ENCODE measurements around the gene MGAT3. TPM values are rescaled to one million over a fixed set of nuclear protein-coding genes. Genes with fewer than 3 reads are reported as not detected.
A peak's percentile ranks its signal among the peaks of the same experiment; 100 is the strongest.

The MGAT3 gene, protein sequence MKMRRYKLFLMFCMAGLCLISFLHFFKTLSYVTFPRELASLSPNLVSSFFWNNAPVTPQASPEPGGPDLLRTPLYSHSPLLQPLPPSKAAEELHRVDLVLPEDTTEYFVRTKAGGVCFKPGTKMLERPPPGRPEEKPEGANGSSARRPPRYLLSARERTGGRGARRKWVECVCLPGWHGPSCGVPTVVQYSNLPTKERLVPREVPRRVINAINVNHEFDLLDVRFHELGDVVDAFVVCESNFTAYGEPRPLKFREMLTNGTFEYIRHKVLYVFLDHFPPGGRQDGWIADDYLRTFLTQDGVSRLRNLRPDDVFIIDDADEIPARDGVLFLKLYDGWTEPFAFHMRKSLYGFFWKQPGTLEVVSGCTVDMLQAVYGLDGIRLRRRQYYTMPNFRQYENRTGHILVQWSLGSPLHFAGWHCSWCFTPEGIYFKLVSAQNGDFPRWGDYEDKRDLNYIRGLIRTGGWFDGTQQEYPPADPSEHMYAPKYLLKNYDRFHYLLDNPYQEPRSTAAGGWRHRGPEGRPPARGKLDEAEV
- total RNA-seq (10 to 100 TPM in 1 of 5 donors, 1 to 10 TPM in 3, under 1 TPM in 1; 0.89 to 12.0 (median 1.8) TPM), polyA plus RNA-seq (1 to 10 TPM; 1.1 to 2.9 (median 1.4) TPM)
- long read RNA-seq, donor 1: 0 reads
- long read RNA-seq, donor 2: 0 reads
- long read RNA-seq, donor 3, full-length matches to known transcripts: 1 of 1 reads
- long read RNA-seq, donor 3, partial matches to known transcripts: 0 of 1 reads
- long read RNA-seq, donor 3, other reads (novel, unspliced or antisense): 0 of 1 reads
- long read RNA-seq, donor 4: 0 reads
- long read RNA-seq, donor 5, full-length matches to known transcripts: 3 of 3 reads
- long read RNA-seq, donor 5, partial matches to known transcripts: 0 of 3 reads
- long read RNA-seq, donor 5, other reads (novel, unspliced or antisense): 0 of 3 reads
- long read RNA-seq, donor 6, full-length matches to known transcripts: 1 of 1 reads
- long read RNA-seq, donor 6, partial matches to known transcripts: 0 of 1 reads
- long read RNA-seq, donor 6, other reads (novel, unspliced or antisense): 0 of 1 reads
- long read RNA-seq, donor 7, full-length matches to known transcripts: 1 of 1 reads
- long read RNA-seq, donor 7, partial matches to known transcripts: 0 of 1 reads
- long read RNA-seq, donor 7, other reads (novel, unspliced or antisense): 0 of 1 reads
- long read RNA-seq, donor 8, full-length matches to known transcripts: 1 of 1 reads
- long read RNA-seq, donor 8, partial matches to known transcripts: 0 of 1 reads
- long read RNA-seq, donor 8, other reads (novel, unspliced or antisense): 0 of 1 reads
- long read RNA-seq, donor 9, full-length matches to known transcripts: 1 of 1 reads
- long read RNA-seq, donor 9, partial matches to known transcripts: 0 of 1 reads
- long read RNA-seq, donor 9, other reads (novel, unspliced or antisense): 0 of 1 reads
- long read RNA-seq, donor 10, full-length matches to known transcripts: 1 of 1 reads
- long read RNA-seq, donor 10, partial matches to known transcripts: 0 of 1 reads
- long read RNA-seq, donor 10, other reads (novel, unspliced or antisense): 0 of 1 reads

GRCh38 chr22:39456522-39457197 lies at the start of gene MGAT3:
TSS of gene MGAT3 (plus strand) at chr22:39457012. CDS start at chr22:39487348, 30,336 bp downstream.
- Histone ChIP-seq H3K27me3 (peaks cover 4 to 47% (median 28%) of the 10 kb centered on the region in 3 donors), H3K4me1 (peaks cover 11 to 38% (median 36%) of the 10 kb centered on the region in 4 donors), H3K9me3 (no peaks in the 10 kb centered on the region), H3K27ac (peak within 1 kb of the TSS in 4 of 5 donors; percentile 26 to 74 (median 52)), H3K4me3 (peak within 1 kb of the TSS; percentile 50 to 57 (median 56)), H3K36me3 (no peaks in the 10 kb centered on the region)
- peak in 1 of 2 donors; percentile 66 for DNase-seq
- TF ChIP-seq EP300 (IDR thresholded peaks at IDR 0.05) (no peak), POLR2A (IDR thresholded peaks at IDR 0.05) (no peak), POLR2AphosphoS5 (IDR thresholded peaks at IDR 0.05) (no peak)
- TF ChIP-seq, protein P1, sequence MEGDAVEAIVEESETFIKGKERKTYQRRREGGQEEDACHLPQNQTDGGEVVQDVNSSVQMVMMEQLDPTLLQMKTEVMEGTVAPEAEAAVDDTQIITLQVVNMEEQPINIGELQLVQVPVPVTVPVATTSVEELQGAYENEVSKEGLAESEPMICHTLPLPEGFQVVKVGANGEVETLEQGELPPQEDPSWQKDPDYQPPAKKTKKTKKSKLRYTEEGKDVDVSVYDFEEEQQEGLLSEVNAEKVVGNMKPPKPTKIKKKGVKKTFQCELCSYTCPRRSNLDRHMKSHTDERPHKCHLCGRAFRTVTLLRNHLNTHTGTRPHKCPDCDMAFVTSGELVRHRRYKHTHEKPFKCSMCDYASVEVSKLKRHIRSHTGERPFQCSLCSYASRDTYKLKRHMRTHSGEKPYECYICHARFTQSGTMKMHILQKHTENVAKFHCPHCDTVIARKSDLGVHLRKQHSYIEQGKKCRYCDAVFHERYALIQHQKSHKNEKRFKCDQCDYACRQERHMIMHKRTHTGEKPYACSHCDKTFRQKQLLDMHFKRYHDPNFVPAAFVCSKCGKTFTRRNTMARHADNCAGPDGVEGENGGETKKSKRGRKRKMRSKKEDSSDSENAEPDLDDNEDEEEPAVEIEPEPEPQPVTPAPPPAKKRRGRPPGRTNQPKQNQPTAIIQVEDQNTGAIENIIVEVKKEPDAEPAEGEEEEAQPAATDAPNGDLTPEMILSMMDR (IDR thresholded peaks at IDR 0.05): no peak
- intact Hi-C loops (cut with DNase I; ENCODE audit: low total_unique reads): no loop called here
- 39 to 88% (median 63%) methylated on average over 8 to 77 of the region's 80 CpGs for WGBS, 5 donors

DNA sequence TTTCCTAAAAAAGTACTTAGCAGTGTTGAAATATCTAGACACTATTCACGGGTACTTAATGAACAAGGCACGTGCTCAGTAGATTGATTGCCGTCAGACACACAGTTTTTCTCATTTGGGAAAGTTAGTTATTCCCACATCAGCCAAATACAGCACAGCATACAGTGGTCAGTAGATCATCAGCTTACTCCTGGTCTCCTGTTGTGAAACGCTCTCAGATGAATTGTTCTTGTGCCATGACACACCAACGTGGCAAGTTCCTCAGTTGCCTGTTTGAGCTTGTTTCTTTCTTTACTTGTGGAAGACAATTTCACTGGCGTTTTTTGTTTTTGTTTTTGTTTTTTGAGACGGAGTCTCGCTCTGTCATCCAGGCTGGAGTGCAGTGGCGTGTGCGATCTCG lies 48.6 kb upstream of the MGAT3 start:
- no peak overlapping the region for H3K27ac ChIP-seq
- 83 to 92% (median 88%) methylated on average over 11 of the region's 11 CpGs for WGBS, 5 donors
- no peaks in the 10 kb centered on the region for H3K27me3 ChIP-seq
- peaks cover 0 to 51% (median 27%) of the 10 kb centered on the region in 4 donors for H3K4me1 ChIP-seq
- DNase-seq: no peak
- H3K4me3 ChIP-seq: no peak overlapping the region
- TF ChIP-seq EP300 (IDR thresholded peaks at IDR 0.05) (no peak), POLR2AphosphoS5 (IDR thresholded peaks at IDR 0.05) (no peak), POLR2A (IDR thresholded peaks at IDR 0.05) (no peak)
- TF ChIP-seq, protein P1 (IDR thresholded peaks at IDR 0.05): no peak
- no peaks in the 10 kb centered on the region for H3K9me3 ChIP-seq
- intact Hi-C loops (cut with DNase I; ENCODE audit: low total_unique reads): loop anchor here (10.0 kb wide), 1 partner anchor 107 kb away; no protein-coding TSS in a partner anchor
- peaks cover 0 to 18% (median 10%) of the 10 kb centered on the region in 4 donors for H3K36me3 ChIP-seq

GRCh38 chr22:39408807-39409206 lies 48.0 kb upstream of the MGAT3 start:
- Histone ChIP-seq H3K36me3 (peaks cover 0 to 16% (median 9%) of the 10 kb centered on the region in 4 donors), H3K9me3 (no peaks in the 10 kb centered on the region), H3K4me1 (peaks cover 0 to 57% (median 30%) of the 10 kb centered on the region in 4 donors), H3K27ac (no peak overlapping the region), H3K4me3 (no peak overlapping the region), H3K27me3 (no peaks in the 10 kb centered on the region)
- DNase-seq: no peak
- 75 to 88% (median 77%) methylated on average over 1 of the region's 1 CpG for WGBS, 5 donors
- TF ChIP-seq POLR2AphosphoS5 (IDR thresholded peaks at IDR 0.05) (no peak), EP300 (IDR thresholded peaks at IDR 0.05) (no peak), POLR2A (IDR thresholded peaks at IDR 0.05) (no peak)
- TF ChIP-seq, protein P1 (IDR thresholded peaks at IDR 0.05): no peak
- intact Hi-C loops (cut with DNase I; ENCODE audit: low total_unique reads): loop anchor here (10.0 kb wide), 1 partner anchor 106 kb away; no protein-coding TSS in a partner anchor
